BLaER1 (cell line): ENCODE data around the gene CAPZB.
A peak's percentile ranks its signal among the peaks of the same experiment; 100 is the strongest.

ENCODE experiments used
- H3K27ac ChIP-seq: shearing (Covaris generic); formaldehyde crosslinking; 2 replicates; pipeline ENCODE4 v1.8.1; 2022
- H3K27me3 ChIP-seq: shearing (Covaris generic); formaldehyde crosslinking; 2 replicates; pipeline ENCODE4 v1.8.1; 2022
- H3K36me3 ChIP-seq: shearing (Covaris generic); formaldehyde crosslinking; 2 replicates; pipeline ENCODE4 v1.8.1; 2022
- H3K4me1 ChIP-seq: shearing (Covaris generic); formaldehyde crosslinking; 2 replicates; pipeline ENCODE4 v1.8.1; 2022
- H3K4me2 ChIP-seq: shearing (Covaris generic); formaldehyde crosslinking; 2 replicates; pipeline ENCODE4 v1.8.1; 2022
- H3K4me3 ChIP-seq: shearing (Covaris generic); formaldehyde crosslinking; 2 replicates; pipeline ENCODE4 v1.8.1; 2022
- H3K9ac ChIP-seq: shearing (Covaris generic); formaldehyde crosslinking; 2 replicates; pipeline ENCODE4 v1.8.1; 2022
- H3K9me3 ChIP-seq: shearing (Covaris generic); formaldehyde crosslinking; 2 replicates; pipeline ENCODE4 v1.8.1; 2022
- H4K20me1 ChIP-seq: shearing (Covaris generic); formaldehyde crosslinking; 2 replicates; pipeline ENCODE4 v1.8.1; 2022
- Cebpa-rat ChIP-seq: shearing (Covaris generic); IDR thresholded peaks from 2 replicates; pipeline ENCODE4 v1.8.1; 2022

Gene CAPZB

GRCh38 chr1:19366599-19367536, 118.5 kb downstream of the CAPZB start:
- H3K4me2 ChIP-seq, result no peak overlapping the region
- H3K27me3 ChIP-seq, result no peaks in the 10 kb centered on the region
- peaks cover 27% of the 10 kb centered on the region for H3K36me3 ChIP-seq
- no peak for TF ChIP-seq Cebpa-rat
- no peak overlapping the region for H3K27ac ChIP-seq
- H3K9me3 ChIP-seq, result no peaks in the 10 kb centered on the region
- no peak overlapping the region for H3K4me3 ChIP-seq
- H4K20me1 ChIP-seq, result peaks cover 63% of the 10 kb centered on the region
- H3K9ac ChIP-seq, result no peak overlapping the region
- peaks cover 34% of the 10 kb centered on the region for H3K4me1 ChIP-seq

DNA sequence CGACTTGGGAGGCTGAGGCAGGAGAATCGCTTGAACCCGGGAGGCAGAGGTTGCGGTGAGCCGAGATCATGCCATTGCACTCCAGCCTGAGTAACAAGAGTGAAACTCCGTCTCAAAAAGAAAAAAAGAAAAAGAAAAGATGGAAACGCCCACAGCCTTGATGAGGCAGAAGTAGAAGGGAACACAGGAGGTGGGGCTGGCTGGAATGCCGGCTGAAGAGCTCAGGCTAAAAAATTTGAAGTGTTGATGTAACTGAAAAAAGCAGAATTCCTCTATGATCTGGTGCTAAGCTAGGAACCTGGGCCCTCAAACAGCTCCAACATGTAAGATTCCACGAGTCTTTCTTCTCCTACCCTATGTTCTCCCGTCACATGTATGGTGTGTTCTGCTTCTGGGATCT, 119.6 kb downstream of the CAPZB start:
- H3K4me3 ChIP-seq, result no peak overlapping the region
- peaks cover 17% of the 10 kb centered on the region for H3K36me3 ChIP-seq
- no peak for TF ChIP-seq Cebpa-rat
- no peak overlapping the region for H3K9ac ChIP-seq
- H3K9me3 ChIP-seq, result no peaks in the 10 kb centered on the region
- no peak overlapping the region for H3K4me2 ChIP-seq
- H4K20me1 ChIP-seq, result peaks cover 63% of the 10 kb centered on the region
- no peak overlapping the region for H3K27ac ChIP-seq
- H3K4me1 ChIP-seq, result peaks cover 40% of the 10 kb centered on the region
- no peaks in the 10 kb centered on the region for H3K27me3 ChIP-seq

DNA sequence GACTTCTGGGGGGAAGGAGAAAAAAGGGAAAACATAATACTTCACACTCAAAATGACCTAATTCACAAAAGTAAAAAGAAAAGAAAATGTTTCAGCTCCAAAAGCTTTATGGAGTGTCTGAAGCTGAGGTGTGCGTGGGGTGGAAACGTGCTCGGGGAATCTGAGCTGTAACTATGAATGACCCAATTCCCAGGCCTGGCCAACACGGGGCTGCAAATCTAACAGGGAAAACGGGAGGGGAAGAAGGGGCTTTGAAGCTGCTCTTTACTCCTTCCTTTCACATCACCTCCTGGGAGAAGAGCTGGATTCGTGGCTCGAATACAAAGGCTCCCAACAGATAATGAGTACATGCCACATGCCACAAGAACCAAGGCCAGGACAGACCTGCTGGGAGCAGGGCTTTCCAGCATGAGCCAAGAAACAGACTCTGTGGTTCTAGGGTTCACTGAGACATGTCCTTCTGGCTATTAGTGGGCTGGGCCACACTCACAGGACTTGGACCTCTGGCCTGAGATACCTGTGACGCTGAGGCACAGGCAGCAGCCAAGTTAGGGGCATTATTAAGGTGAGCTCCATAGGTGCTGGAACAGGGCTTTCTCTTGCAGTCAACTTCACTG, 121.7 kb downstream of the CAPZB start:
- Histone ChIP-seq H4K20me1 (peaks cover 64% of the 10 kb centered on the region), H3K27ac (no peak overlapping the region), H3K4me3 (no peak overlapping the region), H3K9me3 (no peaks in the 10 kb centered on the region), H3K9ac (no peak overlapping the region; the same call in 1 of the 2 replicates), H3K36me3 (peaks cover 24% of the 10 kb centered on the region), H3K4me2 (no peak overlapping the region), H3K27me3 (no peaks in the 10 kb centered on the region), H3K4me1 (peaks cover 39% of the 10 kb centered on the region)
- no peak for TF ChIP-seq Cebpa-rat

GRCh38 chr1:19361611-19362147, 123.7 kb downstream of the CAPZB start:
- peaks cover 43% of the 10 kb centered on the region for H3K36me3 ChIP-seq
- no peaks in the 10 kb centered on the region for H3K27me3 ChIP-seq
- H3K9ac ChIP-seq, result no peak overlapping the region
- no peak overlapping the region for H3K27ac ChIP-seq
- H4K20me1 ChIP-seq, result peaks cover 79% of the 10 kb centered on the region
- no peak for TF ChIP-seq Cebpa-rat
- no peak overlapping the region for H3K4me3 ChIP-seq
- H3K4me1 ChIP-seq, result peaks cover 39% of the 10 kb centered on the region
- no peaks in the 10 kb centered on the region for H3K9me3 ChIP-seq
- peak overlapping the region; percentile 71 for H3K4me2 ChIP-seq

DNA sequence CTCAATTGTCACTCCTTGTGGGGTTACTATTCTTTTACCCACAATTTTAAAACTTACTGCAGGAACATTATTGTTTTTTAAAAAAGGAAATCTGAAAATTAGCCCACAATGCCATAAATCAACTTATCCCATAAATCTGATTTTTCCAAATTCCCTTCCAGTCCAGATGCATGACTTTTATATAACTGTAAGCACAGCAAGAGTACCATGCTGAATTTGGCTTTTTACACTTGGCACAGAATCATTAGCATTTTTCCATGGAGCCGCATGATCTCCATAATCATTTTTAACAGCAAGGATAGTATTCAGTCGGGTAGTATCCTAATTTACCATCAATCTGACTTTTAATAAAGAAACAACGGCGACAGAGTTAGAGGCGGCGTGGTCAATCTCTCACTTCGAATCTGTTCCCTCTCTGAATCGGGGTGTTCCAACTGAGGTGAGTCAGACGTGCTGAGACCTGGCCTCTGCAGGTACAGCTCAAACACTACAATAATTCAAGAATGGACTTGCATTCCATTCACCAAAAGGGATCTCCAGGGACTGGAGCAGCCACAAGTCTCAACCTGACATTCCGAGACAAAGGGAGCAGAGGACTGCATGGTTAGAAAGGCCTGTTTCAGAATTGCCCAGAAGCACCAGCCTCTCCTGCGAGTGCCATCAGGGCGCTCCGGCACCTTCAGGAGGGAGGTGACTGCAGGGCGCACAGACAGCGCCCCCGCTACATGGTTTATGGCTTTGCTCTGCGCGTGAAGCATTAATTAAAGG, 124.3 kb downstream of the CAPZB start:
- no peak overlapping the region for H3K4me3 ChIP-seq
- H3K4me2 ChIP-seq, result peak overlapping the region; percentile 71
- H3K36me3 ChIP-seq, result peaks cover 50% of the 10 kb centered on the region
- H3K4me1 ChIP-seq, result peaks cover 39% of the 10 kb centered on the region
- H3K9me3 ChIP-seq, result no peaks in the 10 kb centered on the region
- peaks cover 84% of the 10 kb centered on the region for H4K20me1 ChIP-seq
- H3K9ac ChIP-seq, result no peak overlapping the region
- no peak overlapping the region for H3K27ac ChIP-seq
- H3K27me3 ChIP-seq, result no peaks in the 10 kb centered on the region
- no peak for TF ChIP-seq Cebpa-rat

DNA sequence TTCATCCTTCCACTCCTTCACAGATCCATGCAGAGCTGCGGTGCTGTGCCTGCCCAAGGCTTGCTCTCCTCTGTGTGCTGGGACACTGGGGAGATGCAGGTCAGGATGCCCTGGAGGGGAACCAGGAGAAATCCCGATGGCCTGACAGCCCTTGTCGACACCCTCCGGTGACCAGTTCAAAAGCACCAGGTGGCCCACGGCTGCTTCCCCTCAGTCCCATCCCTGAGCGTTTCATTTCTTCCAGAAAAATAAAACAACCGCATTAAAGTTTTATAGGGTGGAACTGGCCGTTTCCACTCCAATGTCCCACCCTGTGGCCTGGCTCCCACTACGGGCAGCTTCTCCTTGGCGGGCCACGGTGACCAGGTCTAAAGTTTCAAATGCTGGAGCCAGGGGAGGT, 124.9 kb downstream of the CAPZB start:
- Histone ChIP-seq H3K36me3 (peaks cover 54% of the 10 kb centered on the region), H3K27ac (no peak overlapping the region), H3K4me1 (peaks cover 39% of the 10 kb centered on the region), H3K4me2 (peak overlapping the region; percentile 71), H3K27me3 (no peaks in the 10 kb centered on the region), H3K9me3 (no peaks in the 10 kb centered on the region), H4K20me1 (peaks cover 84% of the 10 kb centered on the region), H3K9ac (peak overlapping the region; percentile 3; the same call in 1 of the 2 replicates), H3K4me3 (no peak overlapping the region)
- TF ChIP-seq Cebpa-rat, result no peak

- Histone ChIP-seq H3K27me3 (no peaks in the 10 kb centered on the region), H3K27ac (no peak overlapping the region), H3K9me3 (no peaks in the 10 kb centered on the region), H3K36me3 (peaks cover 54% of the 10 kb centered on the region), H3K4me1 (peaks cover 39% of the 10 kb centered on the region), H3K4me3 (no peak overlapping the region), H3K4me2 (peak overlapping the region; percentile 71), H4K20me1 (peaks cover 84% of the 10 kb centered on the region), H3K9ac (peak overlapping the region; percentile 3; the same call in 1 of the 2 replicates)
- TF ChIP-seq Cebpa-rat, result no peak
These were observed 125.3 kb downstream of the CAPZB start for GRCh38 chr1:19360016-19360415.

DNA sequence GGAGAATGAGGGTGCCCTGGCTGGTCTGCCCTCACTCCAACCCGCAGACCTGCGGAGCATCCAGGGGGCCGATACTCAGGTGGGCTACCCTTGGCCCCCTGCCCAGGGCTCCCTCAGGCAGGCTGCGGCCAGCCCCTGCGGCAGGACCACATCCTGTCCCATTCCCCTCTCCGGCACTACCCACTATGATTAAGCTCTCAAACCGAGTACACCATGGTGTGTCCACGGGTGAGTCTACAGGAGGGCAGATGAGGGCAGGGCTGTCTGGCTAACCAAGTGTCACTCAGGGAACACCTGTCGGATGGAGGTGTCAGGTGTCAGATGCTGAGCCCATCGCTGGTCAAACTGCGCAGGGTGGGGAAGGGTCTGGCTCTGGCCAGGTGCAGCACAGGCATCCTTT, 126.0 kb downstream of the CAPZB start:
- Histone ChIP-seq H3K27me3 (no peaks in the 10 kb centered on the region), H3K36me3 (peaks cover 54% of the 10 kb centered on the region), H4K20me1 (peaks cover 78% of the 10 kb centered on the region), H3K4me1 (peaks cover 45% of the 10 kb centered on the region), H3K9ac (0 out of 2 replicates have a peak overlapping the region, but pooled peaks have one; percentile 3), H3K4me3 (no peak overlapping the region), H3K9me3 (no peaks in the 10 kb centered on the region), H3K4me2 (peak overlapping the region; percentile 71), H3K27ac (no peak overlapping the region)
- no peak for TF ChIP-seq Cebpa-rat

DNA sequence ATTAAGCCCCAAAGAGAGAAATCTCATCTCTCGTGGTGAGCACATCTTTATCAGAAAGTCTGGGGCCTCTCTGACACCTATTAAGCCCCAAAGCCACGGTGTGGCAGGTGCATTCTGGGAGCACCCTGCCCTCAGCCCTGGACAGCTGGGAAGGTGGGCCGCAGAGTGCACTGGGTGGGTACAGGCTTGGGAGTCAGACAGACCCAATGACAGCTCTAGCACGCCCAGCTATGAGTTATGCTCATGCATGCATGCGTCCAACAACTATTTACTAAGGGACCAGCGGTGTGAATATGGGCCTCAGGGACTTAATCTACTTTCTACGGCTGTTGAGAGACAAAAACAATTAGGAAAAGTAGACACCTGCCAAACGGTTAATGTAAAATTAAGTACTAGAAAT, 126.6 kb downstream of the CAPZB start:
- Histone ChIP-seq H3K4me2 (no peak overlapping the region), H3K4me1 (peaks cover 48% of the 10 kb centered on the region), H4K20me1 (peaks cover 72% of the 10 kb centered on the region), H3K27me3 (no peaks in the 10 kb centered on the region), H3K9ac (no peak overlapping the region), H3K4me3 (no peak overlapping the region), H3K36me3 (peaks cover 58% of the 10 kb centered on the region), H3K27ac (no peak overlapping the region), H3K9me3 (no peaks in the 10 kb centered on the region)
- no peak for TF ChIP-seq Cebpa-rat
